GM18867 (cell line): ENCODE measurements around the gene GPX3.

Source experiments
- ATAC-seq: cut with Tn5 transposase; IDR thresholded peaks from one replicate; pipeline ENCODE4 v1.9.1; 2021; ENCODE audit warnings: mild to moderate bottlenecking, moderate library complexity; ENCODE audit not compliant: unreplicated experiment

GPX3 gene

DNA sequence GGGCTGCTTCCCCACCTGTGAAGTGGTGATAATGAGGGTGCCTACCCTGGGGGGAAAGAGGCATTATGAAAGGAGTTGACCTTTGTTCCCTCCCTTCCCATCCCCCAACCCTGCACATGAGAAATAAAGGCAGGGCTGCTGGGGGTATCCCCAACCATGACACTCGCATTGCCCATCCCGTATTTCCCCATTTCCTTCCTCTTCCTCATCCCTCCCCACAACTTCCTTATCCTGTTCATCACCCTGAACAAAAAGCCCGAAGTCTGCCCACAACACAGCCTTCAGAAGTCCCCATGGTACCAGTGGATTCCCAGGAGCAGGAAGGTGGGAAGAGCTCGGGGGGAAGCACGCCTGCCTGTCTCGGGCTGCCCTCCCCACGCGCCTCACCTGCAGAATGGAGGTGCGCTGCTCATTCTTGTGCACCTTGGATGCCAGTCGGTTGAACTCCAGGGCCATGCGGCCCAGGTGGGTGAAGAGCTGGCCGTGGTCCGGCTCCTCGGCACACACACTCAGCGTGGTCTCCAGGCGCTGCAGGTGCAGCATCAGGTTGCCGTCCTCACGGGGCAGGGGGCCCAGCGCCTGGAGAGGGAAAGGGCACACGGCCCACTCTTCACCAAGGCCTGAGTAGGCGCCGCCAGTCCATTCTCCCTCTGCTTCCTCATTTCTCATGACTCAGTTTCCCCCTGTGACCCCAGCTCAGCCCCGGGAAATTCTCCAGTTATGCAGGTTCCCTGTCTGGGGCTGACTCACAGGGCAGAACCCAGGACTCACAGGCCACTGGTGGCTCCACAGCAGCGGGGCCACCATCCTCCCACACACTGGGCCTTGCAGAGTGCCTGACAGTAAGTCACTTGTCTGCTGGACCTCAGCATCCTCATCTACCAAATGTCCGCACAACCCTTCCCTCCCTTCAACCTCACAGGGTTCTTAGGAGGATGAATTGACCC, 36.3 kb downstream of the GPX3 start:
- ATAC-seq: no peak

DNA sequence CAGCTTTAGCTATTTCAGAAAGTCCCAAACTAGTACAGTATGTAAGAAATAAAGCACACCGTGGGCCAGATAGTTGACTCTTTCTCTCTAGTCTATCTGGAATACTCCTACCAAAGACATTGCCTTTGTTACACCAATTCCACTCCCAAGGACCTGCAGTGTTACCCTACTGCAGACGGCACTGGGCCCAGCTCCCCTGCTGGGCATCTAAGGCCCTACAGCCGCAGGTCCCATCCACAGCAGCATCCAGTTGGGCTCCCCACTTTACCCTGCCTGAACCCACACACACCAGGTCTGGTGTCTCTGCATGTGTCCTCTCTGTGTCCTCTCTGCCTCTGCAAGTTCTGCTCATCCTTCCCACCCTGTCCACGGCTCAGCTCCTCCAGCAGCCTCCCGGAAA, 37.9 kb downstream of the GPX3 start:
- no peak for ATAC-seq

DNA sequence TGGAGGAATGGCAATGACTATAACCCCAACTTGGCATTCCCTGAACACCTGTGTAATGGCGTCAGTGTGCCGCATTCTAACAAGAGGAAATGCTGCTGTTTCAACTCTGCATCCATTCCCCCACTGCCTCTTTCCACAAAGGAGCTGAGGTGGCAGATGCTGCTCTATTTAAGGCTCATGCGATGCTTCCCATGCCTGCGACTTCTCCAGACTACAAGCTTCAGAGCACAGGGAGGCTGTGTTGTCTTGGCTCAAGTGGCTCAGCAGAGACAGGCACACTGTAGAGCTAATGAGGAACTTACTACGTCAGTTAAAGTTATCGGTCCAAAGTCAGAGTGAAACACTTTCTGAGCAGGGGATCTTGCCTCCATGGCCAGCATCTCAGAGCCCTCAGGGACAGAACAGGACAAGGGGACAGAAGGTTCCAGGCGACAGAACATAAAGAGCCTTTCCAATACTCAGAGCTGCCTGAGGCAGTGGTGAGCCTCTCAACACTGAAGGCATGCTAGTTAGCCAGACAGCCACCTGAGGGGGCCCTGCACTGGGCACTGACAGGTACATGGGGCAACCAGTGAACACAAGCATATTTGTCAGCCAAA, 38.6 kb downstream of the GPX3 start:
- no peak for ATAC-seq

DNA sequence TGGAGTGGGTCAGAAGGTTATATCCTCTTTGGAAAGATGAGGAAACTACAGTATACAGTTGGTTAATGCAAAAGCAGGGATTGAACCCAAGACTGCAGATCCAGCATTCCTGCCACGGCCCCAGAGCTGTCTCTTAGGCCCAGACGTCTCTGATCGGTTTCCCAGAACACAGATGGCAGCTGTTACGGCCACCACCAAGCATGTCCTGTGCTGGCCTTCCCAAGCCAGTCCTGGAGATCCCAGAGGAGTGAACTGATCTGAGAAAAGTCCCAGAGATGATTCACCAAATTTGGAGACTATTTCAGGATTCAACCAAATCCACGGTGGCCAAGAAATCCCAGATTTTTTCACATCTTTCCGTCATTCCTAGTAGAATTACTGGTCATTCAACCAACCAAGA, 40.4 kb downstream of the GPX3 start:
- no peak for ATAC-seq

DNA sequence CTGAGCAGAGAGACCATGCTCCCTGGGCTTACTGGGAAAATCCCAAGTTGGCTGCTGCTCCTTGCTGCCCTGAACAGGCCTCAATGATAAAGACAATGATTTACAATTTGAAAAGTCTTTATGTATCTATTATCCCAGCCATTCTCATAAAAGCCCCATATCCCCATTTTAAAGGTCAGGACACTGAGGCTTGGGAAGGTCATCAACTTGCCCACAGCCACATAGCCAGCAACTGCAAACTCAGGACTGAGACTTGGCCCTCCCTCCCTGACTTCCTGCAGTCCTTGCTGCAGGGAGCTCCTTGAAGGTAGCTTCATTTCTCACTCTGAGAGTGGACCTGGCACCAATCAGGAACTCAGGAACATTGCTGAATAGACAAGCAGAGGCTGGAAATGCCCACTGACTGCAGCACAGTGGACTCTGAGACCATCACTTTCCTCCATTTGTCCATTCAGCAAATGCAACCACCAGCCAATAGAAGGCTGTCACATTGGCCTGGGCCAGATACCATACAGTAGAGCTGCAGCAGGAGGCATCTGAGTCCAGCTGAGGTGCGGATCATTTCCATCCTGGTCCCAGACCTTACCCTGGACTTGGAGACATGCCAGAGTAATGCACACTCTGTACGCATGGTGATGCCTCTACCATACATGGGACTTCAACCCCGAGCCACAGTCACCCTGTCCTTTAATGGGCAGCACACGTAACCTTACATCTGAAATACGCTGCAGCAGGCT, 42.2 kb downstream of the GPX3 start:
- ATAC-seq: no peak

DNA sequence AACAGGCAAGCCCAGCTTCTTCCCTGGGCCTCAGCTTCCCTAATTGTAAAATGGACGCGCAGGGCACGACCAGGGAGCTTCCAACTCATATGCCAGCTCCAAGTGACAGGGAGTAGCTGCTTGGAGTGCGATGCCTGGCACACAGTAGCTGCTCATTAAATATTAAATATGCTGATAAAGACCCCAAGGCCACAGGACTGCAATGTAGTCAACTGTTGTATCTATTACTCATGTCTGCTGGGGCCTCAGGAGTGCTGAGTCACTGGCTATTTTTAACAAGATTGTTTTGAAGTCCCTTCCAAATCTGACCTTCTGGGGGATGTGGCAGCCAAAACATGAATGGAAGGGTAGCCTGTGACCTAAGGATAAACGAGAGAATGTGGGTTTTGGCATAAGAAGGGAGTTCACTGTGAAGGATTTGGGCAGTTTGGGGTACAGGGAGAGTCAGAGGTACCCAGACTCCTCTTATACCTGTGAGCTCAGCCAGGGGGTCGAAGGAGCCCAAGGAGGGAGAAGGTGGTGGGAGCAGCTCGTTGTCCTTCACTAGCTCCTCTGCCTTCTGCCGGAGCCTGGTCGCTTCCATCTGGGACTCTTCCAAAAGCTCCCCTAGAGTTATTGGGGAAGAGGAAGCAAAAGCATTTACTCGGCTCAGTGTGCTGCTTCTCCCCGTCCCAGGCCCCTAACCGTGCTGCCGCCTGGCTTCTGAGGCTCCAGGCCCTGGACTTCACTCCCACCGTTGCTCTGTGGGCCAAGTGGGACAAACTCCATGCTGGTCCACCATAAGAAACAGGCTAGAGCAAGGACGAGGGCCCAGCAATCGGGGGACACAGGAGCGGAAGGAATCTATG, 43.0 kb downstream of the GPX3 start:
- ATAC-seq: no peak

DNA sequence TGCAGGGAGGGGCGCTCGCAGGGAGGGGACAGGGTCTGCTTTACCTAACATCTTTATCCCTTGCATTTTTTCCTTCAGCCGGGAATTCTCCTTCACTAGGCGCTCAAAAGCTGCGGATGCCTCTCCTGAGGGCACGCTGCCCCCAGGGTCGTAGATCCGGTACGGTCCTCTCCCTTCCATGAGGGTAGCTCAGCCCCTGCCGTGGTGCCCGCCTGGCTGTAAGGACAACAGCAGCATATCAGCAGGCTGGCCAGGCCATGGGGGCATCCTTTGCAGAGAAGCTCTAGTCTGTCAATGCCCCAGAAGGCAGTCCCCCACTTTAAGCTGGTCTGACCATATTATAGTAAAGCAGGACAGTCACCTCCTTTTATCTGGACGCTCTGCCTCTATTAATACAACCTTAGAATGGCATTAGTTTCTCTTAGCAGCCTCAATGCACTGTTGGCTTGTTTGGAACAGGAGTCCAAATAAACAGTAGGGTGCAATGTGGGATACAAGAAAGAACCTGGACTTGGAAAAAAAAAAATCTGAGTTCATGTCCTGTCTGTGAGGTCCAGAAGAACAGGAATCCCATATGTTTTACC, 44.6 kb downstream of the GPX3 start:
- no peak for ATAC-seq

GRCh38 chr5:151065609-151066008, 45.2 kb downstream of the GPX3 start:
- ATAC-seq: no peak

DNA sequence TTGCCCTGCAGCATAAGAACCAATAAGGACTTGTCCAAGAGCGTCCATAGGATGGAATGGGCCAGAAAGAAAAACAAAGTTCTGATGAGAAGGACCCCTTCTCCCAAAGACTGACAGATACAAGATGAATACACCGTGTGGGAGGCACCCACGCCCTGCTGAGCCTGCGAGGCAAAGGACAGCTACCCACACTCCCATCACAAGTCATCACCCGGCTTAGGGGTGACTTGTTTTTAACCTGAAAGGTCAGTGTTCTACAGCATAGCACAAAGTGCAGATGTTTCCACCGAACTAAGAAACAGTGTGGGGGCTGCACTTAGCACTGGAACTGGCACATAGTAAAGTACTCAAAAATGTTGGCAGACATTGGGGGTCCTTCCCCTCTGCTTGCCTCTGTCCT, 46.5 kb downstream of the GPX3 start:
- ATAC-seq: no peak

- ATAC-seq: no peak
These were observed 47.4 kb downstream of the GPX3 start for GRCh38 chr5:151067632-151068432.

- peak; percentile 65 for ATAC-seq
These were observed 48.2 kb downstream of the GPX3 start for GRCh38 chr5:151068433-151069197.

GRCh38 chr5:151070449-151070848, 50.1 kb downstream of the GPX3 start:
- no peak for ATAC-seq

DNA sequence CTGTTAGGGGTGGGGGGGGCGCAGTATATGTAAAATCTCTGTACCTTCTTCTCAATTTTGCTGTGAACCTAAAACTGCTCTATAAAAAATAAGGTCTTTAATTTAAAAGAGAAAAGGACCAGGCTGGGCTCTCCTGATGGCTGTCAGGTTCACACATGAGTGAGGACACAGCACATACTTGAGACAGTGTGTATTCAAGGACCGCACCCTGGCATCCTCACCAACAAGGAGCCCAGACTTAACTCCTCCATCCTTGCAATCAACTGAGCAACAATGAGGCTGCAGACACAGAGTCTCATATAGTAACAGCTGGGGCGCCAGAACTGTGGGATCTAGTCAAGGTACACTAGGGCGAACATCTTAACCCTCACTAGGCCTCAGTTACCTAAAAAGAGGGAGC, 50.6 kb downstream of the GPX3 start:
- ATAC-seq: no peak

- ATAC-seq: no peak
These were observed 51.6 kb downstream of the GPX3 start for GRCh38 chr5:151071848-151072629.

- no peak for ATAC-seq
These were observed 52.2 kb downstream of the GPX3 start for GRCh38 chr5:151072630-151073025.

- ATAC-seq: no peak
These were observed 52.9 kb downstream of the GPX3 start for GRCh38 chr5:151073280-151073679.

- ATAC-seq: no peak
These were observed 54.2 kb downstream of the GPX3 start for GRCh38 chr5:151074557-151074956.

DNA sequence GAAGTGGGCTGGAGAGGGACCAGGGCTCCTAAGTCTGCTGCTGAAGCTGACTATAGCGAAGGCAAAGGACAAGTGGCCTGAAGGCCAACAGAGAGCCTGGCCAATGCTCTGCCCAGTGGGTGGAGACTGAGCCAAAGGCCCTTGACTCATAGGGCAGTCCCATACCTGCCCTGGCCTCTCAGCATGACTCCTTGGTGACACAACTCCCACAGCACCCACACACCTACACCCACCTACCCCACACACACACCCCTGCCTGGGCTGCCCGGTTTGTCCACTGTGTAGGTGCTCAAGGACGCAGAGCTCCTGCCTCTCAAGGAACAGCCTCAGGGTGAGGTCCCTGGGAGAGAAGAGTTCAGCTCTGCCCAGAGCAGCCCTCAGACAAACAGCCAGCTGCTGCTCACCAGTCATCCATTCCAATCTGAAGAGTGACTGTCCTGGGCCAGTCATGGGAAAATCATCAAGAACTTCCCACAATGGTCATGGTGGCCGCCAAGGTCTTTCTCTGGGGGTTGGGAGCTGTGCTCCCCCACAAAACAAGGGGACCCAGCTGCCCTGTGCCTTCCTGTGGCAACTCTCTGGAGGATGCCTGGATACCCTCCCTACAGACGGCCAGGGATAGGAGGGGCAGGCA, 55.4 kb downstream of the GPX3 start:
- no peak for ATAC-seq
